Activated CD8-positive, alpha-beta T cell treated with anti-CD3 and anti-CD28 coated beads, Interleukin-2, amount 10 ng/mL, durations not matched to agents 7 days and 5 days (primary cell): ENCODE measurements around the gene LDB2. TPM values are rescaled to one million over a fixed set of nuclear protein-coding genes. Genes with fewer than 3 reads are reported as not detected.
"Not testable (repeated sequence)": the region's sequence is repeated elsewhere in the genome, so short reads cannot be mapped to it uniquely, and the experiment has no call there.

Experiments
- ATAC-seq: fragments of 150-1000 bp; cut with Tn5 transposase; one replicate; pipeline ENCODE4 v1.10.0; 2021; ENCODE audit warnings: moderate library complexity
- CTCF ChIA-PET: fragments of 350-600 bp; sonication (Branson Sonifier 250); formaldehyde crosslinking; loops from one replicate; lab custom pipeline; 2021; ENCODE audit warnings: antibody characterized with exemption; lab: Charles Lee
- POLR2A ChIA-PET: fragments of 350-600 bp; sonication (Branson Sonifier 250); formaldehyde crosslinking; loops from one replicate; lab custom pipeline; 2021; ENCODE audit warnings: antibody characterized with exemption; lab: Charles Lee
- DNase-seq: peaks from one replicate; pipeline ENCODE4 v3.0.0-alpha.2; 2020
- H3K27ac Mint-ChIP-seq: one replicate; pipeline ENCODE4 v1.8.0; 2021; ENCODE audit warnings: mild to moderate bottlenecking, mixed read lengths
- H3K27me3 Mint-ChIP-seq: one replicate; pipeline ENCODE4 v1.8.0; 2021; ENCODE audit warnings: low read depth, mixed read lengths
- H3K36me3 Mint-ChIP-seq: one replicate; pipeline ENCODE4 v1.8.0; 2021; ENCODE audit warnings: low read depth, mixed read lengths
- H3K4me1 Mint-ChIP-seq: one replicate; pipeline ENCODE4 v1.8.0; 2021; ENCODE audit warnings: low read depth, mixed read lengths
- H3K4me3 Mint-ChIP-seq: one replicate; pipeline ENCODE4 v1.8.0; 2021; ENCODE audit warnings: mild to moderate bottlenecking, mixed read lengths
- H3K9me3 Mint-ChIP-seq: one replicate; pipeline ENCODE4 v1.8.0; 2022; ENCODE audit warnings: mixed read lengths; ENCODE audit not compliant: insufficient read depth
- total RNA-seq, 2 experiments: library from RNA; stranded (reverse); gene quantifications; one replicate each; pipeline ENCODE4 v1.2.3, GENCODE V29; 2021

LDB2 gene
- total RNA-seq: not detected

DNA sequence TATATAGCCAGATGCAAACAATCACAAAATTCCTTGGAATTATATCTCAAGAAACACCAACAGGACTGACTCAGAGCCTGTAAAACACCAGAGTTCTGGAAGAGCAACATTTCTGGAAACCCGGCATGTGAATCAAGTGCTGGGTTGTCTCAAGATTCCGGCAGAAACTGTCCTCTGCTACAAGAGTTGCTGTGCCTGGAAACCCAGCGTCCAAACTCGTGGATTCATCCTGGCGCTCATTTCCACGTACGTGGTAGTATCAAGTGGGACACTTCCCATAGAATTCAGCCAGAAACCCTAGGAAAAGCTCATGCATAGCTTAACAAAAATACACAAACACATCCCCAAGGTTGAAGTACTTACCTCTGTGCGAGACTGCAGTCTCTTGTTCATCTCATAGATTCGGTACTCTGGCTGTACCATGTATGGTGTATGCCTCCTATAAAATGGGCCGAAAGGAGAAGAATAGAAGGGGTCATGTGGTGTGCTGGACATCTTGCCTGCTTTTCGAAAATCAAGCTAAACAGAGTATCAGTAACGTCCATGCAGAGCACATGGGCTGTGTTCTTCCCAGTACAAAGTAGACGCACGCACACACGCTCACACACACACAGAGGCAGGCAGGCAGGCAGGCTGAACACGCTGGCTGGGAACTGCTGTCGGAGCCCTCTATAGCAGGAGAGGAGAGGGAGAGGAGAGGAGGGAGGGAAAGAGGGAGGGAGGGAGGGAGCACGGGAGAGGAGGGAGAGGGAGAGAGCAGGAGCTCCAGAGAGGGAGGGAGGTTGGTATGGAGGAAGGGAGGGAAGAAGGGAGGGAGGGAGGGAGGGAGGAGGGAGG lies at the start of gene LDB2:
Gene LDB2 (minus strand): TSS at position 655 of the 837 bp plus-strand sequence.
- peaks cover 24% of the 10 kb centered on the region for H3K27me3 Mint-ChIP-seq
- no peaks in the 10 kb centered on the region for H3K9me3 Mint-ChIP-seq
- no peaks in the 10 kb centered on the region for H3K36me3 Mint-ChIP-seq
- no peak for ATAC-seq
- CTCF ChIA-PET: interaction anchor here (3.8 kb wide), 1 partner anchor 18 kb away, joined by 14 read pairs; no protein-coding TSS in a partner anchor
- POLR2A ChIA-PET: no interaction called here
- no peak for DNase-seq
- H3K4me1 Mint-ChIP-seq: peaks cover 23% of the 10 kb centered on the region
- H3K4me3 Mint-ChIP-seq: peak within 1 kb of the TSS; percentile 24
- H3K27ac Mint-ChIP-seq: no peak within 1 kb of the TSS

DNA sequence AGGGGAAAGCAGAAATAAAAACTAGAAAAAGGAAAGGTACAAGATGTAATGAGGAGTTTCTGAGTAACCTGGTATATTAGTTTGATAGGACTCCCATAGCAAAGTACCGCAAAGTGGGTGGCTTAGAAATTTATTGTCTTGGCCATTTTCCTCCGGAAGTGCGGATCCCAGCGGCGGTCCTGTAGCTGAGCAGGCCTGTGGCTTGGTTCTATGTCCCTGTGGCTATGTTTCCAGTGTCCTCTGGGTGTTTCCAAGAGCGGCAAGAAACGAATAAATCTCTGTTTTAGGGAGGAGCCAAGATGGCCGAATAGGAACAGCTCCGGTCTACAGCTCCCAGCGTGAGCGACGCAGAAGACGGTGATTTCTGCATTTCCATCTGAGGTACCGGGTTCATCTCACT lies 44.0 kb upstream of the LDB2 start:
- Mint-ChIP-seq H3K27me3 (peaks cover 2% of the 10 kb centered on the region), H3K27ac (no peak overlapping the region), H3K36me3 (no peaks in the 10 kb centered on the region), H3K4me1 (no peaks in the 10 kb centered on the region), H3K9me3 (no peaks in the 10 kb centered on the region), H3K4me3 (no peak overlapping the region)
- CTCF ChIA-PET: no interaction called here
- POLR2A ChIA-PET: no interaction called here
- ATAC-seq (no peak), DNase-seq (no peak)

GRCh38 chr4:16939178-16939577 lies 40.7 kb upstream of the LDB2 start:
- H3K36me3 Mint-ChIP-seq: no peaks in the 10 kb centered on the region
- peaks cover 2% of the 10 kb centered on the region for H3K27me3 Mint-ChIP-seq
- no peak for ATAC-seq
- no peaks in the 10 kb centered on the region for H3K9me3 Mint-ChIP-seq
- ChIA-PET POLR2A (no interaction called here), CTCF (no interaction called here)
- H3K4me1 Mint-ChIP-seq: no peaks in the 10 kb centered on the region
- no peak overlapping the region for H3K4me3 Mint-ChIP-seq
- no peak overlapping the region for H3K27ac Mint-ChIP-seq
- DNase-seq: no peak

GRCh38 chr4:16938512-16939040 lies 40.1 kb upstream of the LDB2 start:
- Mint-ChIP-seq H3K9me3 (no peaks in the 10 kb centered on the region), H3K27me3 (peaks cover 2% of the 10 kb centered on the region), H3K4me3 (no peak overlapping the region), H3K27ac (no peak overlapping the region), H3K36me3 (no peaks in the 10 kb centered on the region), H3K4me1 (no peaks in the 10 kb centered on the region)
- POLR2A ChIA-PET: no interaction called here
- CTCF ChIA-PET: interaction anchor here (1.2 kb wide), 1 partner anchor 21 kb away, joined by 4 read pairs; no protein-coding TSS in a partner anchor
- DNase-seq (no peak), ATAC-seq (no peak)

DNA sequence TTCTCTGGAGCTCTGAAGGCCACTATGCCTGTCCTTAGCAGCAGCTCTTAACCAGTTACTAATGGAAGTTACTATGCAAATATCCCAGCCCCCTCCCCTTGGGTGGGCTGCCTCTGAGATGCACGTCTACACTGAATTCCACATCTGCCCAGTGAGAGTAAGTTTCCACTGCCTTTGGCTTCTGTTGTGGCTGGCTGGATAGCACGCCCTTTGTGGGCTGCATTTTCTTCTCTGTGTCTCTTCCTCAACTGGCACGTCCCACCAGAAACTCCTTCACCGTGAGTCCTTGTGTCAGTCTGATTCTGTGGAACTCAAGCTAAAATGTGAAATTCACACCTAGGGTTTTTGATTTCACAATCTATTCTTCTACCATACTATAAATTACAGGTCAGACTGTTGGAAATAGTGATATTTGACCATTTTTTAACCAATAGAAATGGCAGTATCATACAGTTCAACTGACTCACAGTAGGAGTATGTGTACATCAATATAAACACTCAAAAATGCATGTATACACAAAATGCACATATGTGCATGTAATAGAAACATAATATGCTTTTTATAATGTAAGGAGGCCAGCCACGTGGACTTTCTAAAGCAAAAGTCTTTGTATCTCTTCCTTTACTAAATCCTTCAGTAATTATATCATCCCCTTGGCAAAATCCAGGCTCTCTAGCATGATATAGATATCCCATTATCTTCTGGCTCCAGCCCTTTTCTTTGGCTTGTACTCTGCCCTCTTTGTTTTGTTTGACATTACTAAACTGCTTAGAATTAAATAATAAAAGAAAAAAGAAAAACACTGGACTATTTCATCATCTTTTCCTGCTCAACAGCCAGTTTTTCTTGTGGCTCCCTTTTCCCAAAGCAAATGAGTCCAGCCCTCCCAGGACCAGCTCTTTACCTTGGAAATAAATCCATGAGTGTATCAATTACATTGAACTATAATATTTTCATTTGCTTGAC lies 33.2 kb upstream of the LDB2 start:
- ChIA-PET CTCF (interaction anchor here (0.7 kb wide), 1 partner anchor 517 kb away, joined by 3 read pairs; no protein-coding TSS in a partner anchor), POLR2A (no interaction called here)

DNA sequence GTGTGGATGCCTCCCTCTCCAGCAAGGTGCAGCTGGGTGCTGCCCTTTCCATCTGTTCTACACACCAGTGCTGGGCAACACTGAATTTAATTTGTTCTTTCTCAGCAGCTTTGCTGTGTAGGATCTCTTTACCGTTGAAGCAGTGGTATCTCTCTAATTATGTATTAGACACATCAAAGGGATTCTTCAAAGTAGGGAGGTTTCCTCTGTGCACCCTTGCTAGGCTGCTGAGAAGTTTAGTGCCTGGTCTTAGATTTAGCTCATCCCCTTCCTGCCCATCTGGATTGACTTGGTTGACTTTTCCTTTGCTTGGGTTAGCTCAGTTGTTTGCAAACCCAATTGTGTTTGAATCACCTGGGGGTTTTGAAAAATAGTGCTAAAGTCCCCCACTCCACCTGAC lies 27.8 kb upstream of the LDB2 start:
- H3K36me3 Mint-ChIP-seq: no peaks in the 10 kb centered on the region
- no peak for DNase-seq
- no peaks in the 10 kb centered on the region for H3K9me3 Mint-ChIP-seq
- no peaks in the 10 kb centered on the region for H3K4me1 Mint-ChIP-seq
- ATAC-seq: no peak
- no peak overlapping the region for H3K27ac Mint-ChIP-seq
- CTCF ChIA-PET: interaction anchor here (0.5 to 2.3 kb wide), 3 partner anchors 10 to 419 kb away, joined by 3 to 16 read pairs (median 11); no protein-coding TSS in a partner anchor
- POLR2A ChIA-PET: interaction anchor here (0.7 kb wide), 1 partner anchor 87 kb away, joined by 3 read pairs; no protein-coding TSS in a partner anchor
- H3K4me3 Mint-ChIP-seq: no peak overlapping the region
- H3K27me3 Mint-ChIP-seq: peaks cover 7% of the 10 kb centered on the region

More for the DNA sequence above, 33.2 kb upstream of the LDB2 start:
- Mint-ChIP-seq H3K27ac (no peak overlapping the region), H3K9me3 (no peaks in the 10 kb centered on the region), H3K4me3 (no peak overlapping the region), H3K36me3 (no peaks in the 10 kb centered on the region), H3K4me1 (no peaks in the 10 kb centered on the region), H3K27me3 (no peaks in the 10 kb centered on the region)
- ATAC-seq (no peak), DNase-seq (no peak)

DNA sequence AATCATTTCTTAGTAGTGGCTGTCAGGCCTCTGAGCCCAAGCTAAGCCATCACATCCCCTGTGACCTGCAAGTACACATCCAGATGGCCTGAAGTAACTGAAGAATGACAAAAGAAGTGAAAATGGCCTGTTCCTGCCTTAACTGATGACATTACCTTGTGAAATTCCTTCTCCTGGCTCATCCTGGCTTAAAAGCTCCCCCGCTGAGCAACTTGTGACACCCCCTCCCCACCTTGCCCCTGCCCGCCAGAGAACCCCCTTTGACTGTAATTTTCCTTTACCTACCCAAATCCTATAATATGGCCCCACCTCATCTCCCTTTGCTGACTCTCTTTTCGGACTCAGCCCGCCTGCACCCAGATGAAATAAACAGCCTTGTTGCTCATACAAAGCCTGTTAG lies 20.3 kb upstream of the LDB2 start:
- ATAC-seq, H3K27me3 Mint-ChIP-seq, H3K9me3 Mint-ChIP-seq, H3K4me3 Mint-ChIP-seq, H3K36me3 Mint-ChIP-seq, H3K27ac Mint-ChIP-seq, POLR2A ChIA-PET, DNase-seq, H3K4me1 Mint-ChIP-seq: not testable (repeated sequence)
- CTCF ChIA-PET: interaction anchor here (1.4 kb wide), 1 partner anchor 126 kb away, joined by 4 read pairs; no protein-coding TSS in a partner anchor

DNA sequence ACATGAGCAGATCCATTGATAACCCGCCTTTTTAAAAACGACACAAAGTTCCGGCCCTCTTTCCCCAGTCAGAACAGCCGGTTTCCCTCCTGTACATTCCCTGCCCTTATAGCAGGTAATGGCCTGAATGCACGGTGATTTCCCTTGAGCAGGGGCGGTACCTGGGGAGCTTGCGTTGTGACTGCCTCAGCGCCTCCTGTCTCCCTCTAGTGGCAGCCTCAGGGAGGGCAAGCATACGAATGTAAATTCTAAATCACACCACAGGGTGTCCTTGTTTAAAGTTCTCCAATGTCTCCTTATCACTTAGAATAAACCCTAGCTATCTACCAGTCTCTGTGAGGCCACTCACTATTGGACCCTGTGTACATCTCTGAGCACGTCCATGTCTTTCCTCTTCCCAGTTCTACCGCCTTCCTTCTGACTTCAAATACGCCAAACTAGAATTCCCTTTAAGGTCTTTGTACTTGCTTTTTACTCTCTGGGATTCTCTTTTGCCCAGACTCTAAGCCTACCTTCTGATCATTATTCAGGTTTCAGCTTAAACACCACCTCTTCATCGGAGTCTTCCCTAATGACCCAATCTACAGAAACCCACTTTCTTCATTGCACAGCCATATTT lies 18.4 kb upstream of the LDB2 start:
- ChIA-PET POLR2A (no interaction called here), CTCF (interaction anchor here (0.6 to 2.9 kb wide), 49 partner anchors 9 to 889 kb away, joined by 3 to 38 read pairs (median 4); partner anchors contain the start of gene LDB2)
- Mint-ChIP-seq H3K4me3 (no peak overlapping the region), H3K9me3 (no peaks in the 10 kb centered on the region), H3K4me1 (peaks cover 8% of the 10 kb centered on the region), H3K27me3 (no peaks in the 10 kb centered on the region), H3K36me3 (no peaks in the 10 kb centered on the region), H3K27ac (no peak overlapping the region)
- peak; percentile 92 for ATAC-seq
- DNase-seq: peak; percentile 87

GRCh38 chr4:16916031-16916430 lies 17.6 kb upstream of the LDB2 start:
- H3K27me3 Mint-ChIP-seq: no peaks in the 10 kb centered on the region
- no peak overlapping the region for H3K27ac Mint-ChIP-seq
- no peaks in the 10 kb centered on the region for H3K36me3 Mint-ChIP-seq

GRCh38 chr4:16914208-16914607 lies 15.8 kb upstream of the LDB2 start:
- CTCF ChIA-PET: interaction anchor here (2.3 kb wide), 1 partner anchor 410 kb away, joined by 6 read pairs; no protein-coding TSS in a partner anchor
- no peak overlapping the region for H3K4me3 Mint-ChIP-seq
- no peak overlapping the region for H3K27ac Mint-ChIP-seq
- peaks cover 8% of the 10 kb centered on the region for H3K4me1 Mint-ChIP-seq
- POLR2A ChIA-PET: no interaction called here
- no peaks in the 10 kb centered on the region for H3K27me3 Mint-ChIP-seq
- H3K9me3 Mint-ChIP-seq: no peaks in the 10 kb centered on the region
- ATAC-seq (no peak), DNase-seq (no peak)
- no peaks in the 10 kb centered on the region for H3K36me3 Mint-ChIP-seq

More at GRCh38 chr4:16916031-16916430, 17.6 kb upstream of the LDB2 start:
- no peaks in the 10 kb centered on the region for H3K9me3 Mint-ChIP-seq
- DNase-seq (no peak), ATAC-seq (no peak)
- ChIA-PET POLR2A (no interaction called here), CTCF (interaction anchor here (0.6 to 2.9 kb wide), 38 partner anchors 9 to 888 kb away, joined by 3 to 38 read pairs (median 5); partner anchors contain the start of gene LDB2)
- H3K4me1 Mint-ChIP-seq: peaks cover 8% of the 10 kb centered on the region
- H3K4me3 Mint-ChIP-seq: no peak overlapping the region

- no peak overlapping the region for H3K27ac Mint-ChIP-seq
- H3K27me3 Mint-ChIP-seq: no peaks in the 10 kb centered on the region
- H3K4me3 Mint-ChIP-seq: no peak overlapping the region
- ChIA-PET CTCF (interaction anchor here (0.6 kb wide), 1 partner anchor 169 kb away, joined by 3 read pairs; no protein-coding TSS in a partner anchor), POLR2A (no interaction called here)
- DNase-seq (no peak), ATAC-seq (no peak)
- no peaks in the 10 kb centered on the region for H3K9me3 Mint-ChIP-seq
- H3K4me1 Mint-ChIP-seq: peaks cover 8% of the 10 kb centered on the region
- no peaks in the 10 kb centered on the region for H3K36me3 Mint-ChIP-seq
These were observed 14.5 kb upstream of the LDB2 start for GRCh38 chr4:16912896-16913295.
